Esophagus muscularis mucosa (tissue), 4 donors: ENCODE data around the gene KIN. TPM values are rescaled to one million over a fixed set of nuclear protein-coding genes. Genes with fewer than 3 reads are reported as not detected.

ENCODE experiments used
- DNase-seq: peaks from one replicate; pipeline ENCODE4 v3.0.0-alpha.2; 2017; ENCODE audit errors: extremely low spot score
- H3K27ac ChIP-seq, 4 donors: fragments of 200-600 bp; sonication (generic); replicated peaks in 1 of 4; 1 replicate in 3 of 4; 2 replicates in 1 of 4; pipeline ENCODE4 v1.5.1; 2016 to 2019; ENCODE audit warnings: mild to moderate bottlenecking in 1 of 4
- H3K27me3 ChIP-seq, 4 donors: fragments of 200-600 bp; sonication (generic); one replicate each; pipeline versions ENCODE4 v1.5.1 to v1.6.0; 2016 to 2019
- H3K36me3 ChIP-seq, 4 donors: fragments of 200-600 bp; sonication (generic); one replicate each; pipeline ENCODE4 v1.5.1; 2016 to 2019
- H3K4me1 ChIP-seq, 4 donors: fragments of 200-600 bp; sonication (generic); one replicate each; pipeline ENCODE4 v1.5.1; 2016 to 2019
- H3K4me3 ChIP-seq, 4 donors: fragments of 200-600 bp; sonication (generic); 1 replicate in 2 of 4; 2 replicates in 2 of 4; pipeline ENCODE4 v1.5.1; 2016 to 2019; ENCODE audit warnings: mild to moderate bottlenecking in 4 of 4, moderate library complexity in 1 of 4
- H3K9me3 ChIP-seq, 4 donors: fragments of 200-600 bp; sonication (generic); 1 replicate in 3 of 4; 2 replicates in 1 of 4; pipeline ENCODE4 v1.5.1; 2016 to 2019
- CTCF ChIP-seq, 3 experiments: fragments of 200-600 bp in 2 of 3; fragments of 450-650 bp in 1 of 3; sonication (generic) in 2 of 3; IDR thresholded peaks; one replicate each; pipeline ENCODE4 v1.5.1; 2017 to 2019; ENCODE audit warnings: antibody characterized with exemption in 3 of 3, mild to moderate bottlenecking in 2 of 3, moderate library complexity in 1 of 3
- EP300 ChIP-seq: sonication (generic); formaldehyde crosslinking; IDR thresholded peaks from one replicate; pipeline ENCODE4 v1.6.1; 2017; ENCODE audit warnings: antibody characterized with exemption
- POLR2A ChIP-seq: fragments of 450-650 bp; IDR thresholded peaks from one replicate; pipeline ENCODE4 v1.6.1; 2017; ENCODE audit warnings: antibody characterized with exemption, moderate library complexity, mild to moderate bottlenecking, low read depth
- POLR2AphosphoS5 ChIP-seq, 2 donors: sonication (generic); formaldehyde crosslinking; IDR thresholded peaks; one replicate each; pipeline ENCODE4 v1.6.1; 2017; ENCODE audit warnings: antibody characterized with exemption in 2 of 2
- WGBS: methylation state at CpG from one replicate; pipeline ENCODE4 v1.1.5; 2018; 5-methylcytosine and 5-hydroxymethylcytosine counted together
- intact Hi-C: fragments of 100-400 bp; cut with DNase I; formaldehyde crosslinking; loops from one replicate; pipeline ENCODE4 v1.15.1; 2023
- total RNA-seq, 4 donors: library from RNA; depleted of rRNA; stranded (reverse); fragments of >200 nt; gene quantifications; one replicate each; pipeline versions ENCODE4 v1.1.0 to v1.2.1, GENCODE V29; 2016

KIN gene
- total RNA-seq, 4 donors from 2014 or later: 3.1 to 8.3 (median 6.1) TPM

- Histone ChIP-seq H3K4me3 (no peak overlapping the region), H3K4me1 (peaks cover 4 to 12% (median 10%) of the 10 kb centered on the region in 4 donors), H3K27me3 (no peaks in the 10 kb centered on the region), H3K36me3 (peaks cover 63 to 100% (median 94%) of the 10 kb centered on the region in 4 donors), H3K9me3 (no peaks in the 10 kb centered on the region), H3K27ac (no peak overlapping the region)
- no peak for DNase-seq
- 88% methylated on average over 4 of the region's 4 CpGs for WGBS
- intact Hi-C loops: no loop called here
- no peak for TF ChIP-seq POLR2A
- TF ChIP-seq POLR2AphosphoS5 (IDR thresholded peaks at IDR 0.05): no peak
- no peak for TF ChIP-seq CTCF (IDR thresholded peaks at IDR 0.05)
- TF ChIP-seq EP300: no peak
Observed at GRCh38 chr10:7802606-7803005, 14.8 kb upstream of the KIN start.

- H3K27ac ChIP-seq: no peak overlapping the region
- no peaks in the 10 kb centered on the region for H3K9me3 ChIP-seq
- WGBS: 69% methylated on average over 6 of the region's 6 CpGs
- no peak for DNase-seq
- no peak overlapping the region for H3K4me3 ChIP-seq
- peaks cover 51 to 64% (median 58%) of the 10 kb centered on the region in 4 donors for H3K36me3 ChIP-seq
- TF ChIP-seq CTCF (IDR thresholded peaks at IDR 0.05) (no peak), POLR2AphosphoS5 (IDR thresholded peaks at IDR 0.05) (no peak), EP300 (no peak), POLR2A (no peak)
- H3K27me3 ChIP-seq: no peaks in the 10 kb centered on the region
- intact Hi-C loops: no loop called here
- H3K4me1 ChIP-seq: peaks cover 26 to 38% (median 34%) of the 10 kb centered on the region in 4 donors
Observed at GRCh38 chr10:7797582-7797981, 9.8 kb upstream of the KIN start.

- no peak for DNase-seq
- no peak overlapping the region for H3K4me3 ChIP-seq
- WGBS: 78% methylated on average over 4 of the region's 4 CpGs
- peaks cover 31 to 47% (median 38%) of the 10 kb centered on the region in 4 donors for H3K36me3 ChIP-seq
- TF ChIP-seq EP300 (no peak), CTCF (IDR thresholded peaks at IDR 0.05) (no peak), POLR2AphosphoS5 (IDR thresholded peaks at IDR 0.05) (no peak), POLR2A (no peak)
- H3K4me1 ChIP-seq: peaks cover 40 to 58% (median 53%) of the 10 kb centered on the region in 4 donors
- intact Hi-C loops: no loop called here
- no peaks in the 10 kb centered on the region for H3K9me3 ChIP-seq
- no peaks in the 10 kb centered on the region for H3K27me3 ChIP-seq
- H3K27ac ChIP-seq: no peak overlapping the region
Observed at GRCh38 chr10:7795605-7796004, 7.8 kb upstream of the KIN start.

GRCh38 chr10:7794251-7795026 lies 6.6 kb upstream of the KIN start:
- H3K36me3 ChIP-seq: peaks cover 24 to 36% (median 27%) of the 10 kb centered on the region in 4 donors
- H3K27me3 ChIP-seq: no peaks in the 10 kb centered on the region
- WGBS: 65% methylated on average over 4 of the region's 4 CpGs
- TF ChIP-seq POLR2AphosphoS5 (IDR thresholded peaks at IDR 0.05) (no peak), CTCF (IDR thresholded peaks at IDR 0.05) (no peak), POLR2A (no peak), EP300 (no peak)
- no peak overlapping the region for H3K4me3 ChIP-seq
- intact Hi-C loops: no loop called here
- H3K9me3 ChIP-seq: no peaks in the 10 kb centered on the region
- DNase-seq: no peak
- H3K4me1 ChIP-seq: peaks cover 52 to 70% (median 65%) of the 10 kb centered on the region in 4 donors
- H3K27ac ChIP-seq: no peak overlapping the region
